ENCODE measurements around the gene BTBD3. TPM values are rescaled to one million over a fixed set of nuclear protein-coding genes. Genes with fewer than 3 reads are reported as not detected.

BTBD3 gene
- total and polyA plus RNA-seq, 2 donors: 14.0 to 19.9 TPM

GRCh38 chr20:11921321-11921720, 3.6 kb downstream of the BTBD3 start:
- Histone ChIP-seq H3K4me1 (ENCODE audit: control insufficient read depth in 2 of 2, insufficient read depth in 2 of 2, low read length in 2 of 2) (peaks cover 10% of the 10 kb centered on the region in 2 donors), H3K27me3 (ENCODE audit: control insufficient read depth in 2 of 2, insufficient read depth in 1 of 2, low read length in 1 of 2) (no peaks in the 10 kb centered on the region), H3K36me3 (ENCODE audit: control insufficient read depth in 2 of 2, insufficient read depth in 2 of 2, low read length in 1 of 2) (peaks cover 7 to 21% of the 10 kb centered on the region in 2 donors), H3K27ac (ENCODE audit: low read depth in 1 of 2, low read length in 1 of 2) (no peak overlapping the region), H3K4me3 (ENCODE audit: low read length in 2 of 2) (no peak overlapping the region), H3K9me3 (ENCODE audit: control insufficient read depth in 2 of 2, insufficient read depth in 1 of 2, low read length in 1 of 2) (no peaks in the 10 kb centered on the region)
- no peak for DNase-seq (ENCODE audit: low read depth in 6 of 9, low spot score in 9 of 9)
- 94% methylated on average over 6 of the region's 6 CpGs for WGBS

GRCh38 chr20:11922561-11922960, 4.9 kb downstream of the BTBD3 start:
- 96% methylated on average over 4 of the region's 4 CpGs for WGBS
- H3K9me3 ChIP-seq (ENCODE audit: control insufficient read depth in 2 of 2, insufficient read depth in 1 of 2, low read length in 1 of 2): no peaks in the 10 kb centered on the region
- H3K27ac ChIP-seq (ENCODE audit: low read depth in 1 of 2, low read length in 1 of 2): no peak overlapping the region
- peaks cover 9 to 10% of the 10 kb centered on the region in 2 donors for H3K4me1 ChIP-seq (ENCODE audit: control insufficient read depth in 2 of 2, insufficient read depth in 2 of 2, low read length in 2 of 2)
- no peak overlapping the region for H3K4me3 ChIP-seq (ENCODE audit: low read length in 2 of 2)
- H3K36me3 ChIP-seq (ENCODE audit: control insufficient read depth in 2 of 2, insufficient read depth in 2 of 2, low read length in 1 of 2): peaks cover 7 to 21% of the 10 kb centered on the region in 2 donors
- no peak for DNase-seq (ENCODE audit: low read depth in 6 of 9, low spot score in 9 of 9)
- H3K27me3 ChIP-seq (ENCODE audit: control insufficient read depth in 2 of 2, insufficient read depth in 1 of 2, low read length in 1 of 2): no peaks in the 10 kb centered on the region

- Histone ChIP-seq H3K4me1 (ENCODE audit: control insufficient read depth in 2 of 2, insufficient read depth in 2 of 2, low read length in 2 of 2) (no peaks in the 10 kb centered on the region), H3K9me3 (ENCODE audit: control insufficient read depth in 2 of 2, insufficient read depth in 1 of 2, low read length in 1 of 2) (no peaks in the 10 kb centered on the region), H3K27me3 (ENCODE audit: control insufficient read depth in 2 of 2, insufficient read depth in 1 of 2, low read length in 1 of 2) (no peaks in the 10 kb centered on the region), H3K4me3 (ENCODE audit: low read length in 2 of 2) (no peak overlapping the region), H3K27ac (ENCODE audit: low read depth in 1 of 2, low read length in 1 of 2) (no peak overlapping the region), H3K36me3 (ENCODE audit: control insufficient read depth in 2 of 2, insufficient read depth in 2 of 2, low read length in 1 of 2) (peaks cover 7 to 17% of the 10 kb centered on the region in 2 donors)
- 98% methylated on average over 6 of the region's 6 CpGs for WGBS
- DNase-seq (ENCODE audit: low read depth in 6 of 9, low spot score in 9 of 9): no peak
These were observed 7.2 kb downstream of the BTBD3 start for GRCh38 chr20:11924923-11925322.

GRCh38 chr20:11926292-11926998, 8.8 kb downstream of the BTBD3 start:
- peaks cover 7 to 17% of the 10 kb centered on the region in 2 donors for H3K36me3 ChIP-seq (ENCODE audit: control insufficient read depth in 2 of 2, insufficient read depth in 2 of 2, low read length in 1 of 2)
- DNase-seq (ENCODE audit: low read depth in 6 of 9, low spot score in 9 of 9): no peak
- H3K27ac ChIP-seq (ENCODE audit: low read depth in 1 of 2, low read length in 1 of 2): no peak overlapping the region
- no peaks in the 10 kb centered on the region for H3K27me3 ChIP-seq (ENCODE audit: control insufficient read depth in 2 of 2, insufficient read depth in 1 of 2, low read length in 1 of 2)
- H3K4me1 ChIP-seq (ENCODE audit: control insufficient read depth in 2 of 2, insufficient read depth in 2 of 2, low read length in 2 of 2): no peaks in the 10 kb centered on the region
- WGBS: 95% methylated on average over 4 of the region's 4 CpGs
- H3K9me3 ChIP-seq (ENCODE audit: control insufficient read depth in 2 of 2, insufficient read depth in 1 of 2, low read length in 1 of 2): no peaks in the 10 kb centered on the region
- no peak overlapping the region for H3K4me3 ChIP-seq (ENCODE audit: low read length in 2 of 2)

- 95% methylated on average over 3 of the region's 3 CpGs for WGBS
- no peak overlapping the region for H3K4me3 ChIP-seq (ENCODE audit: low read length in 2 of 2)
- peaks cover 2 to 6% of the 10 kb centered on the region in 2 donors for H3K4me1 ChIP-seq (ENCODE audit: control insufficient read depth in 2 of 2, insufficient read depth in 2 of 2, low read length in 2 of 2)
- H3K27me3 ChIP-seq (ENCODE audit: control insufficient read depth in 2 of 2, insufficient read depth in 1 of 2, low read length in 1 of 2): no peaks in the 10 kb centered on the region
- no peaks in the 10 kb centered on the region for H3K9me3 ChIP-seq (ENCODE audit: control insufficient read depth in 2 of 2, insufficient read depth in 1 of 2, low read length in 1 of 2)
- no peak overlapping the region for H3K27ac ChIP-seq (ENCODE audit: low read depth in 1 of 2, low read length in 1 of 2)
- no peak for DNase-seq (ENCODE audit: low read depth in 6 of 9, low spot score in 9 of 9)
- no peaks in the 10 kb centered on the region for H3K36me3 ChIP-seq (ENCODE audit: control insufficient read depth in 2 of 2, insufficient read depth in 2 of 2, low read length in 1 of 2)
These were observed 12.3 kb downstream of the BTBD3 start for GRCh38 chr20:11929947-11930346.

GRCh38 chr20:11935212-11936154, 17.8 kb downstream of the BTBD3 start:
- Histone ChIP-seq H3K9me3 (ENCODE audit: control insufficient read depth in 2 of 2, insufficient read depth in 1 of 2, low read length in 1 of 2) (no peaks in the 10 kb centered on the region), H3K27me3 (ENCODE audit: control insufficient read depth in 2 of 2, insufficient read depth in 1 of 2, low read length in 1 of 2) (no peaks in the 10 kb centered on the region), H3K36me3 (ENCODE audit: control insufficient read depth in 2 of 2, insufficient read depth in 2 of 2, low read length in 1 of 2) (no peaks in the 10 kb centered on the region), H3K27ac (ENCODE audit: low read depth in 1 of 2, low read length in 1 of 2) (no peak overlapping the region), H3K4me1 (ENCODE audit: control insufficient read depth in 2 of 2, insufficient read depth in 2 of 2, low read length in 2 of 2) (peaks cover 2 to 6% of the 10 kb centered on the region in 2 donors), H3K4me3 (ENCODE audit: low read length in 2 of 2) (no peak overlapping the region)
- DNase-seq (ENCODE audit: low read depth in 6 of 9, low spot score in 9 of 9): no peak
- 76% methylated on average over 8 of the region's 8 CpGs for WGBS

GRCh38 chr20:11936157-11936556, 18.5 kb downstream of the BTBD3 start:
- Histone ChIP-seq H3K27ac (ENCODE audit: low read depth in 1 of 2, low read length in 1 of 2) (no peak overlapping the region), H3K4me1 (ENCODE audit: control insufficient read depth in 2 of 2, insufficient read depth in 2 of 2, low read length in 2 of 2) (peaks cover 2 to 6% of the 10 kb centered on the region in 2 donors), H3K27me3 (ENCODE audit: control insufficient read depth in 2 of 2, insufficient read depth in 1 of 2, low read length in 1 of 2) (no peaks in the 10 kb centered on the region), H3K4me3 (ENCODE audit: low read length in 2 of 2) (no peak overlapping the region), H3K9me3 (ENCODE audit: control insufficient read depth in 2 of 2, insufficient read depth in 1 of 2, low read length in 1 of 2) (no peaks in the 10 kb centered on the region), H3K36me3 (ENCODE audit: control insufficient read depth in 2 of 2, insufficient read depth in 2 of 2, low read length in 1 of 2) (no peaks in the 10 kb centered on the region)
- no peak for DNase-seq (ENCODE audit: low read depth in 6 of 9, low spot score in 9 of 9)
- 96% methylated on average over 6 of the region's 6 CpGs for WGBS

- H3K4me3 ChIP-seq (ENCODE audit: low read length in 2 of 2): no peak overlapping the region
These were observed 19.5 kb downstream of the BTBD3 start for GRCh38 chr20:11937230-11937629.

GRCh38 chr20:11941593-11942246, 24.0 kb downstream of the BTBD3 start:
- Histone ChIP-seq H3K36me3 (ENCODE audit: control insufficient read depth in 2 of 2, insufficient read depth in 2 of 2, low read length in 1 of 2) (no peaks in the 10 kb centered on the region), H3K9me3 (ENCODE audit: control insufficient read depth in 2 of 2, insufficient read depth in 1 of 2, low read length in 1 of 2) (no peaks in the 10 kb centered on the region), H3K4me3 (ENCODE audit: low read length in 2 of 2) (no peak overlapping the region), H3K4me1 (ENCODE audit: control insufficient read depth in 2 of 2, insufficient read depth in 2 of 2, low read length in 2 of 2) (no peaks in the 10 kb centered on the region), H3K27me3 (ENCODE audit: control insufficient read depth in 2 of 2, insufficient read depth in 1 of 2, low read length in 1 of 2) (no peaks in the 10 kb centered on the region), H3K27ac (ENCODE audit: low read depth in 1 of 2, low read length in 1 of 2) (no peak overlapping the region)
- WGBS: 96% methylated on average over 4 of the region's 4 CpGs
- no peak for DNase-seq (ENCODE audit: low read depth in 6 of 9, low spot score in 9 of 9)

More at GRCh38 chr20:11937230-11937629, 19.5 kb downstream of the BTBD3 start:
- Histone ChIP-seq H3K4me1 (ENCODE audit: control insufficient read depth in 2 of 2, insufficient read depth in 2 of 2, low read length in 2 of 2) (peaks cover under 1% of the 10 kb centered on the region in 2 donors), H3K27me3 (ENCODE audit: control insufficient read depth in 2 of 2, insufficient read depth in 1 of 2, low read length in 1 of 2) (no peaks in the 10 kb centered on the region), H3K36me3 (ENCODE audit: control insufficient read depth in 2 of 2, insufficient read depth in 2 of 2, low read length in 1 of 2) (no peaks in the 10 kb centered on the region), H3K9me3 (ENCODE audit: control insufficient read depth in 2 of 2, insufficient read depth in 1 of 2, low read length in 1 of 2) (no peaks in the 10 kb centered on the region), H3K27ac (ENCODE audit: low read depth in 1 of 2, low read length in 1 of 2) (no peak overlapping the region)
- DNase-seq (ENCODE audit: low read depth in 6 of 9, low spot score in 9 of 9): no peak

Data from thymus (tissue), 11 donors.